ENCODE data around the gene NLN.

- TF ChIP-seq, protein P1, sequence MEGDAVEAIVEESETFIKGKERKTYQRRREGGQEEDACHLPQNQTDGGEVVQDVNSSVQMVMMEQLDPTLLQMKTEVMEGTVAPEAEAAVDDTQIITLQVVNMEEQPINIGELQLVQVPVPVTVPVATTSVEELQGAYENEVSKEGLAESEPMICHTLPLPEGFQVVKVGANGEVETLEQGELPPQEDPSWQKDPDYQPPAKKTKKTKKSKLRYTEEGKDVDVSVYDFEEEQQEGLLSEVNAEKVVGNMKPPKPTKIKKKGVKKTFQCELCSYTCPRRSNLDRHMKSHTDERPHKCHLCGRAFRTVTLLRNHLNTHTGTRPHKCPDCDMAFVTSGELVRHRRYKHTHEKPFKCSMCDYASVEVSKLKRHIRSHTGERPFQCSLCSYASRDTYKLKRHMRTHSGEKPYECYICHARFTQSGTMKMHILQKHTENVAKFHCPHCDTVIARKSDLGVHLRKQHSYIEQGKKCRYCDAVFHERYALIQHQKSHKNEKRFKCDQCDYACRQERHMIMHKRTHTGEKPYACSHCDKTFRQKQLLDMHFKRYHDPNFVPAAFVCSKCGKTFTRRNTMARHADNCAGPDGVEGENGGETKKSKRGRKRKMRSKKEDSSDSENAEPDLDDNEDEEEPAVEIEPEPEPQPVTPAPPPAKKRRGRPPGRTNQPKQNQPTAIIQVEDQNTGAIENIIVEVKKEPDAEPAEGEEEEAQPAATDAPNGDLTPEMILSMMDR (IDR thresholded peaks at IDR 0.05): no peak
- no peak for TF ChIP-seq POLR2A (IDR thresholded peaks at IDR 0.05)
Measured at GRCh38 chr5:65825408-65826328, 103.7 kb downstream of the NLN start.

Measured in Peyer's patch (tissue), 4 donors.